DOHH2 (cell line): ENCODE measurements around the gene ZNF101.

Experiments used
- H3F3A ChIP-seq: fragments of 200-600 bp; sonication (generic), shearing (Covaris generic); 2 replicates; pipeline ENCODE4 v1.6.0; 2016; ENCODE audit warnings: antibody characterized with exemption, mild to moderate bottlenecking; ENCODE audit not compliant: control insufficient read depth, insufficient read depth
- H3K27ac ChIP-seq: fragments of 200-600 bp; sonication (generic); 2 replicates; pipeline ENCODE4 v1.5.1; 2014; ENCODE audit warnings: low read depth, mild to moderate bottlenecking, low read length, moderate library complexity
- H3K27me3 ChIP-seq: fragments of 200-600 bp; sonication (generic); 2 replicates; pipeline ENCODE4 v1.6.1; 2014; ENCODE audit warnings: mild to moderate bottlenecking, low read length, mixed read lengths; ENCODE audit not compliant: control insufficient read depth
- H3K36me3 ChIP-seq: fragments of 200-600 bp; sonication (generic); 2 replicates; pipeline ENCODE4 v1.6.1; 2014; ENCODE audit warnings: mild to moderate bottlenecking, low read length, moderate library complexity, mixed read lengths; ENCODE audit not compliant: control insufficient read depth
- H3K4me1 ChIP-seq: fragments of 200-600 bp; sonication (generic); 2 replicates; pipeline ENCODE4 v1.6.1; 2014; ENCODE audit warnings: mild to moderate bottlenecking, low read length, mixed read lengths; ENCODE audit not compliant: control insufficient read depth
- H3K4me2 ChIP-seq: fragments of 200-600 bp; sonication (generic); 2 replicates; pipeline ENCODE4 v1.6.0; 2014; ENCODE audit warnings: mild to moderate bottlenecking, low read length, moderate library complexity
- H3K4me3 ChIP-seq: fragments of 200-600 bp; sonication (generic); 2 replicates; pipeline ENCODE4 v1.5.1; 2014; ENCODE audit warnings: mild to moderate bottlenecking, low read length, mixed read lengths
- H3K79me2 ChIP-seq: fragments of 200-600 bp; sonication (generic); 2 replicates; pipeline ENCODE4 v1.6.1; 2014; ENCODE audit warnings: mild to moderate bottlenecking, low read length, mixed read lengths; ENCODE audit not compliant: control insufficient read depth
- H3K9me2 ChIP-seq: fragments of 200-600 bp; sonication (generic); replicated peaks from 2 replicates; pipeline ENCODE4 v1.6.1; 2014; ENCODE audit warnings: mild to moderate bottlenecking, low read length, mixed read lengths; ENCODE audit not compliant: control insufficient read depth
- H3K9me3 ChIP-seq: fragments of 200-600 bp; sonication (generic); 2 replicates; pipeline ENCODE4 v1.6.1; 2014; ENCODE audit warnings: antibody characterized with exemption, low read length, mixed read lengths; ENCODE audit not compliant: control insufficient read depth, insufficient read depth
- H4K20me1 ChIP-seq: fragments of 200-600 bp; sonication (generic); 2 replicates; pipeline ENCODE4 v1.6.0; 2014; ENCODE audit warnings: low read depth, mild to moderate bottlenecking, antibody characterized with exemption, low read length, moderate library complexity; ENCODE audit not compliant: control insufficient read depth, insufficient read depth
- EZH2phosphoT487 ChIP-seq: fragments of 200-600 bp; sonication (generic); IDR thresholded peaks from 2 replicates; pipeline ENCODE4 v1.6.1; 2017; ENCODE audit warnings: borderline replicate concordance, mild to moderate bottlenecking, antibody characterized with exemption, low read length, moderate library complexity, mixed read lengths
- TF ChIP-seq, protein P1 (sequence below): fragments of 200-600 bp; sonication (generic); IDR thresholded peaks from one replicate; pipeline ENCODE4 v1.5.1; 2014; ENCODE audit warnings: antibody characterized with exemption, mild to moderate bottlenecking, low read depth, low read length; ENCODE audit not compliant: poor library complexity, severe bottlenecking

ZNF101 gene

GRCh38 chr19:19649580-19649995 lies 19.1 kb upstream of the ZNF101 start:
- Histone ChIP-seq H3F3A (peaks cover 4% of the 10 kb centered on the region; the same call in 1 of the 2 replicates), H4K20me1 (no peaks in the 10 kb centered on the region), H3K4me3 (no peak overlapping the region), H3K4me2 (no peak overlapping the region), H3K27me3 (no peaks in the 10 kb centered on the region), H3K79me2 (no peaks in the 10 kb centered on the region), H3K4me1 (peaks cover 3% of the 10 kb centered on the region; the same call in 1 of the 2 replicates), H3K27ac (no peak overlapping the region), H3K9me3 (no peaks in the 10 kb centered on the region), H3K36me3 (peaks cover 90% of the 10 kb centered on the region), H3K9me2 (no peaks in the 10 kb centered on the region)
- TF ChIP-seq, protein P1, sequence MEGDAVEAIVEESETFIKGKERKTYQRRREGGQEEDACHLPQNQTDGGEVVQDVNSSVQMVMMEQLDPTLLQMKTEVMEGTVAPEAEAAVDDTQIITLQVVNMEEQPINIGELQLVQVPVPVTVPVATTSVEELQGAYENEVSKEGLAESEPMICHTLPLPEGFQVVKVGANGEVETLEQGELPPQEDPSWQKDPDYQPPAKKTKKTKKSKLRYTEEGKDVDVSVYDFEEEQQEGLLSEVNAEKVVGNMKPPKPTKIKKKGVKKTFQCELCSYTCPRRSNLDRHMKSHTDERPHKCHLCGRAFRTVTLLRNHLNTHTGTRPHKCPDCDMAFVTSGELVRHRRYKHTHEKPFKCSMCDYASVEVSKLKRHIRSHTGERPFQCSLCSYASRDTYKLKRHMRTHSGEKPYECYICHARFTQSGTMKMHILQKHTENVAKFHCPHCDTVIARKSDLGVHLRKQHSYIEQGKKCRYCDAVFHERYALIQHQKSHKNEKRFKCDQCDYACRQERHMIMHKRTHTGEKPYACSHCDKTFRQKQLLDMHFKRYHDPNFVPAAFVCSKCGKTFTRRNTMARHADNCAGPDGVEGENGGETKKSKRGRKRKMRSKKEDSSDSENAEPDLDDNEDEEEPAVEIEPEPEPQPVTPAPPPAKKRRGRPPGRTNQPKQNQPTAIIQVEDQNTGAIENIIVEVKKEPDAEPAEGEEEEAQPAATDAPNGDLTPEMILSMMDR: no peak
- TF ChIP-seq EZH2phosphoT487: no peak

- peaks cover 90% of the 10 kb centered on the region for H3K36me3 ChIP-seq
- no peaks in the 10 kb centered on the region for H3K4me1 ChIP-seq
- H3F3A ChIP-seq: no peaks in the 10 kb centered on the region
- no peaks in the 10 kb centered on the region for H3K9me2 ChIP-seq
- H3K4me3 ChIP-seq: no peak overlapping the region
- H3K27ac ChIP-seq: no peak overlapping the region
- no peak overlapping the region for H3K4me2 ChIP-seq
- H3K79me2 ChIP-seq: no peaks in the 10 kb centered on the region
- no peaks in the 10 kb centered on the region for H4K20me1 ChIP-seq
- H3K9me3 ChIP-seq: no peaks in the 10 kb centered on the region
- no peaks in the 10 kb centered on the region for H3K27me3 ChIP-seq
- TF ChIP-seq, protein P1: no peak
- no peak for TF ChIP-seq EZH2phosphoT487
Measured at GRCh38 chr19:19650331-19650730, 18.3 kb upstream of the ZNF101 start.

DNA sequence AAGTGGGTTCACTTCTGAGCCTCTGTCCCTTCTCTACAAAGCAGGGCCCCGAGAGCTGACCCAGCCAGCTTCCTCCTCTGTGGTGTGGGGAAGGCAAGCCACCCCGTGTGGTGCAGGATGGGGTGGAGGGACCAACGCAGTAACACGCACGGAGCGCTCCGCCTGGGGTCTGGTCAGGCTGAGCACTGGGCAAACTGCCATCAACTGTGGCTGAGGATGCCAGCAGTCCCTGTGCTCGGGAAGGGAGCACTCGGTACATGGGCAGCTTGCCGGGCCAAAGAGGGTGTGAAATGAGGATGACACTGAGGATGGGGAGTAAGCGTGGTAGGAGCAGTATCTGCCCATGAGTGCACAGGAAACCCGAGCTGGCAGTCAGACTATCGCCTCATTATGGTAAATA lies 17.6 kb upstream of the ZNF101 start:
- H3K79me2 ChIP-seq: no peaks in the 10 kb centered on the region
- H3K27ac ChIP-seq: no peak overlapping the region
- H3K4me1 ChIP-seq: no peaks in the 10 kb centered on the region
- no peaks in the 10 kb centered on the region for H3F3A ChIP-seq
- peaks cover 92% of the 10 kb centered on the region for H3K36me3 ChIP-seq
- H3K9me3 ChIP-seq: no peaks in the 10 kb centered on the region
- no peak overlapping the region for H3K4me3 ChIP-seq
- TF ChIP-seq, protein P1: no peak
- no peak for TF ChIP-seq EZH2phosphoT487
- H3K9me2 ChIP-seq: no peaks in the 10 kb centered on the region
- H3K4me2 ChIP-seq: no peak overlapping the region
- H3K27me3 ChIP-seq: no peaks in the 10 kb centered on the region
- H4K20me1 ChIP-seq: no peaks in the 10 kb centered on the region
